Hair follicular keratinocyte (primary cell): ENCODE data around the gene NOL4. TPM values are rescaled to one million over a fixed set of nuclear protein-coding genes. Genes with fewer than 3 reads are reported as not detected.

Source experiments
- total RNA-seq: library from RNA; depleted of rRNA; stranded (reverse); fragments of >200 nt; gene quantifications from 2 replicates; pipeline ENCODE4 v1.2.3, GENCODE V29; 2015

Gene NOL4, protein sequence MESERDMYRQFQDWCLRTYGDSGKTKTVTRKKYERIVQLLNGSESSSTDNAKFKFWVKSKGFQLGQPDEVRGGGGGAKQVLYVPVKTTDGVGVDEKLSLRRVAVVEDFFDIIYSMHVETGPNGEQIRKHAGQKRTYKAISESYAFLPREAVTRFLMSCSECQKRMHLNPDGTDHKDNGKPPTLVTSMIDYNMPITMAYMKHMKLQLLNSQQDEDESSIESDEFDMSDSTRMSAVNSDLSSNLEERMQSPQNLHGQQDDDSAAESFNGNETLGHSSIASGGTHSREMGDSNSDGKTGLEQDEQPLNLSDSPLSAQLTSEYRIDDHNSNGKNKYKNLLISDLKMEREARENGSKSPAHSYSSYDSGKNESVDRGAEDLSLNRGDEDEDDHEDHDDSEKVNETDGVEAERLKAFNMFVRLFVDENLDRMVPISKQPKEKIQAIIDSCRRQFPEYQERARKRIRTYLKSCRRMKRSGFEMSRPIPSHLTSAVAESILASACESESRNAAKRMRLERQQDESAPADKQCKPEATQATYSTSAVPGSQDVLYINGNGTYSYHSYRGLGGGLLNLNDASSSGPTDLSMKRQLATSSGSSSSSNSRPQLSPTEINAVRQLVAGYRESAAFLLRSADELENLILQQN
- total RNA-seq = 1.9 TPM in 1 of 2 replicates, not detected in the other

DNA sequence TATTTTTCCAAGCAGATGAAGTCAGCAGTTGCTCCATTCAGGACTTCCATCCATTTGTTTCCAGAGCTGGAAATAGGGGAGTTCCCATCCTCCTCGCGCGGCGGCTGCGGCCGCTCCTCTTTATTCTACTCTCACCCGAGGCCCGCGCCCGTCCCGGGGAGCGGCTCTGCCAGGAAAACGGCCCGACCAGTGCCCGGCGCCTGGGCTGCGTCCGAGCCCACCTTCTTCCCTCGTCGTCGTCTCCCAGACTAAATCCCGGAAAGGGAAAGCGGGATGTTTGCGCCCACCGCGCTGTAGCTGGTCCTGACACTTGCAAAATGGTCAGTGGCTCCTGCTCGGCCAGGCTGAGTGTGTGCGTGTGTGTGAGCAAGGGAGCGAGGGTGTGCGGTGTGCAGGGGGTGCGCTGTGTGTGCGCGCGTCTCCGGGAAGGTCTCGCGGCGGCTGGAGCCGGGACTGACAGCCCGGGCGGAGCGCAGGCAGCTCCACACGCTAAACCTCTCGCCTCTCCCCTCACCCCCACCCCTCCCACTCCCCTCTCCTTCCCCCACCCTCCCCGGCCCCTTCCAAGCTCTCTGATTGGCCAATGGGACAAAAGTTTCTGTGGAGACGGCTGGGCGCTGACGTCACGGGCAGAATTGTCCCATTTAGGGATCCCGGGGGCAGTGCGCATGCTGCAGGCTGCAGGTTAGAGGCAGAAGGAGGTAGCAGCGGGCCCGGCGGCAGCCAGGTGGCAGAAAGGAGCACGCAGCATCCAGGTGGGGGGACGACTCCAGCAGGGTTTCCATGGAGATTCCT, at the start of gene NOL4:
Gene NOL4 (minus strand): TSS at position 491 of the 795 bp plus-strand sequence. CDS start 1,660 bp downstream, outside the sequence.

